Gastroesophageal sphincter (tissue), 4 donors: ENCODE measurements around the gene RNF114. TPM values are rescaled to one million over a fixed set of nuclear protein-coding genes. Genes with fewer than 3 reads are reported as not detected.
"Not testable (repeated sequence)": the region's sequence is repeated elsewhere in the genome, so short reads cannot be mapped to it uniquely, and the experiment has no call there.

ENCODE experiments used
- ATAC-seq: fragments of 150-250 bp; one replicate; pipeline ENCODE4 v1.9.1; 2016; ENCODE audit warnings: mild to moderate bottlenecking, moderate library complexity
- H3K27ac ChIP-seq, 4 donors: fragments of 200-600 bp; sonication (generic) in 3 of 4; 1 replicate in 3 of 4; 2 replicates in 1 of 4; pipeline ENCODE4 v1.5.1; 2016 to 2019
- H3K27me3 ChIP-seq: fragments of 200-600 bp; sonication (generic); one replicate; pipeline ENCODE4 v1.5.1; 2019
- H3K36me3 ChIP-seq, 2 donors: fragments of 200-600 bp; sonication (generic); one replicate each; pipeline ENCODE4 v1.5.1; 2019; ENCODE audit warnings: control low read depth in 1 of 2
- H3K4me1 ChIP-seq, 3 donors: fragments of 200-600 bp; sonication (generic); 1 replicate in 2 of 3; 2 replicates in 1 of 3; pipeline ENCODE4 v1.5.1; 2016 to 2019; ENCODE audit warnings: control low read depth in 2 of 3
- H3K4me3 ChIP-seq, 2 donors: fragments of 200-600 bp; sonication (generic); one replicate each; pipeline ENCODE4 v1.5.1; 2019; ENCODE audit warnings: mild to moderate bottlenecking in 1 of 2, moderate library complexity in 1 of 2
- H3K9me3 ChIP-seq, 3 donors: fragments of 200-600 bp; sonication (generic); one replicate each; pipeline ENCODE4 v1.5.1; 2017 to 2019; ENCODE audit warnings: control low read depth in 2 of 3
- EP300 ChIP-seq: sonication (generic); formaldehyde crosslinking; IDR thresholded peaks from one replicate; pipeline ENCODE4 v1.6.1; 2017; ENCODE audit warnings: antibody characterized with exemption, mild to moderate bottlenecking
- POLR2A ChIP-seq, 2 donors: fragments of 450-650 bp; IDR thresholded peaks; one replicate each; pipeline ENCODE4 v1.6.1; 2017; ENCODE audit warnings: antibody characterized with exemption in 2 of 2, mild to moderate bottlenecking in 2 of 2, moderate library complexity in 1 of 2
- POLR2AphosphoS5 ChIP-seq: sonication (generic); formaldehyde crosslinking; IDR thresholded peaks from one replicate; pipeline ENCODE4 v1.6.1; 2017; ENCODE audit warnings: antibody characterized with exemption
- WGBS, 2 donors: methylation state at CpG; one replicate each; pipeline ENCODE4 v1.1.5; 2018; ENCODE audit warnings: low coverage in 1 of 2; 5-methylcytosine and 5-hydroxymethylcytosine counted together
- total RNA-seq, 4 donors: library from RNA; depleted of rRNA; stranded (reverse); fragments of >200 nt; gene quantifications; one replicate each; pipeline ENCODE4 v1.1.0, GENCODE V29; 2016
- TF ChIP-seq, protein P1 (sequence below), 4 experiments: fragments of 200-600 bp in 2 of 4; fragments of 450-650 bp in 2 of 4; sonication (generic) in 1 of 4; IDR thresholded peaks; one replicate each; pipeline ENCODE4 v1.5.1; 2017 to 2019; ENCODE audit warnings: antibody characterized with exemption in 4 of 4, mild to moderate bottlenecking in 2 of 4, moderate library complexity in 2 of 4

RNF114 gene
- total RNA-seq, 4 donors from 2014 or later: 80.3 to 109 (median 101) TPM

DNA sequence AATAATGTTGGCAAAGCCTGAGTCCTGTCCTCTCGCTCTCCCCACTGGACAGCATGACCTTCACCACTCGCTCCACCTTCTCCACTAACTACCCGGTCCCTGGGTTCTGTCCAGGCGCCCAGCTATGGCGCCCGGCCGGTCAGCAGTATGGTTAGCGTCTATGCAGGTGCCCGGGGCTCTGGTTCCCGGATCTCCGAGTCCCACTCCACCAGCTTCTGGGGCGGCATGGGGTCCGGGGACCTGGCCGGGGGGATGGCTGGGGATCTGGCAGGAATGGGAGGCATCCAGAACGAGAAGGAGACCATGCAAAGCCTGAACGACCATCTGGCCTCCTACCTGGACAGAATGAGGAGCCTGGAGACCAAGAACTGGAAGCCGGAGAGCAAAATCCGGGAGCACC, 20.5 kb downstream of the RNF114 start:
- no peak for ATAC-seq
- no peaks in the 10 kb centered on the region for H3K9me3 ChIP-seq
- no peak overlapping the region for H3K27ac ChIP-seq
- H3K27me3 ChIP-seq: no peaks in the 10 kb centered on the region
- peaks cover 0 to 82% of the 10 kb centered on the region in 2 donors for H3K36me3 ChIP-seq
- H3K4me3 ChIP-seq: no peak overlapping the region
- 91 to 100% methylated on average over 1 to 10 of the region's 18 CpGs for WGBS, 2 donors
- no peaks in the 10 kb centered on the region for H3K4me1 ChIP-seq
- TF ChIP-seq EP300: no peak
- TF ChIP-seq POLR2AphosphoS5: no peak
- TF ChIP-seq, protein P1, sequence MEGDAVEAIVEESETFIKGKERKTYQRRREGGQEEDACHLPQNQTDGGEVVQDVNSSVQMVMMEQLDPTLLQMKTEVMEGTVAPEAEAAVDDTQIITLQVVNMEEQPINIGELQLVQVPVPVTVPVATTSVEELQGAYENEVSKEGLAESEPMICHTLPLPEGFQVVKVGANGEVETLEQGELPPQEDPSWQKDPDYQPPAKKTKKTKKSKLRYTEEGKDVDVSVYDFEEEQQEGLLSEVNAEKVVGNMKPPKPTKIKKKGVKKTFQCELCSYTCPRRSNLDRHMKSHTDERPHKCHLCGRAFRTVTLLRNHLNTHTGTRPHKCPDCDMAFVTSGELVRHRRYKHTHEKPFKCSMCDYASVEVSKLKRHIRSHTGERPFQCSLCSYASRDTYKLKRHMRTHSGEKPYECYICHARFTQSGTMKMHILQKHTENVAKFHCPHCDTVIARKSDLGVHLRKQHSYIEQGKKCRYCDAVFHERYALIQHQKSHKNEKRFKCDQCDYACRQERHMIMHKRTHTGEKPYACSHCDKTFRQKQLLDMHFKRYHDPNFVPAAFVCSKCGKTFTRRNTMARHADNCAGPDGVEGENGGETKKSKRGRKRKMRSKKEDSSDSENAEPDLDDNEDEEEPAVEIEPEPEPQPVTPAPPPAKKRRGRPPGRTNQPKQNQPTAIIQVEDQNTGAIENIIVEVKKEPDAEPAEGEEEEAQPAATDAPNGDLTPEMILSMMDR (IDR thresholded peaks at IDR 0.05): no peak
- no peak for TF ChIP-seq POLR2A (IDR thresholded peaks at IDR 0.05)

DNA sequence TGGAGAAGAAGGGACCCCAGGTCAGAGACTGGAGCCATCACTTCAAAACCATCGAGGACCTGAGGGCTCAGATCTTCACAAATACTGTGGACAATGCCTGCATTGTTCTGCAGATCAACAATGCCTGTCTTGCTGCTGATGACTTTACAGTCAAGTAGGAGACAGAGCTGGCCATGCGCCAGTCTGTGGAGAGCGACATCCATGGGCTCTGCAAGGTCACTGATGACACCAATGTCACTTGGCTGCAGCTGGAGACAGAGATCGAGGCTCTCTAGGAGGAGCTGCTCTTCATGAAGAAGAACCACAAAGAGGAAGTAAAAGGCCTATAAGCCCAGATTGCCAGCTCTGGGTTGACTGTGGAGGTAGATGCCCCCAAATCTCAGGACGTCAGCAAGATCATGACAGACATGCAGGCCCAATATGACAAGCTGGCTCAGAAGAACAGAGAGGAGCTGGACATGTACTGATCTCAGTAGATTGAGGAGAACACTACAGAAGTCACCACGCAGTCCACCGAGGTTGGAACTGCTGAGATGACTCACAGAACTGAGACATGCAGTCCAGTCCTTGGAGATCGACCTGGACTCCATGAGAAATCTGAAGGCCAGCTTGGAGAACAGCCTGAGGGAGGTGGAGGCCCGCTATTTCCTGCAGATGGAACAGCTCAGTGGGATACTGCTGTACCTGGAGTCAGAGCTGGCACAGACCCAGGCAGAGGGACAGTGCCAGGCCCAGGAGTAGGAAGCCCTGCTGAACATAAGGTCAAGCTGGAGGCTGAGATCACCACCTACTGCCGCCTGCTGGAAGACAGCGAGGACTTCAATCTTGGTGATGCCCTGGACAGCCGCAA, 21.1 kb downstream of the RNF114 start:
- not testable (repeated sequence) for H3K4me1 ChIP-seq, H3K4me3 ChIP-seq, H3K27me3 ChIP-seq, H3K27ac ChIP-seq, H3K9me3 ChIP-seq, ATAC-seq
- WGBS, 2 donors: 87 to 96% methylated on average over 3 to 6 of the region's 12 CpGs
- peaks cover 0 to 76% of the 10 kb centered on the region in 2 donors for H3K36me3 ChIP-seq

DNA sequence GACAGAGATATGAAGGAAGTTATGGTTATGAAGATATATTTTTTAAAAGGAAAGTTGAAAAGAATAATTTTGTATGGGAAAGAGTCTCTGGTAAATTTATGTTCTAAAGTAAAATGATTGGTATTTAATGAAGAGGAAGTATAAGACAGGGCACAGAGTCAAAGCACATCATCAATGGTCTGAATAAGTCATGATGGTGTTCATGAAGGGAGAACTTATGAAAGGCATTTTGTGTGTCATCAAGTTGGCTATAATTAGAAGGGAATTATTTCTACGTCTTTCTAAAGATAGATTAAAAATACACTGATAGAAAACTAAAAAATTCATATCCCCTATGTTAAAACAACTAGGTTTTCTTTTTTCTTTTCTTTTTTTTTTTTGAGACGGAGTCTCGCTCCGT, 25.2 kb downstream of the RNF114 start:
- TF ChIP-seq POLR2AphosphoS5 (no peak), EP300 (no peak), POLR2A (IDR thresholded peaks at IDR 0.05) (no peak)
- TF ChIP-seq, protein P1 (IDR thresholded peaks at IDR 0.05): no peak
- no peak overlapping the region for H3K27ac ChIP-seq
- peaks cover 0 to 63% of the 10 kb centered on the region in 2 donors for H3K36me3 ChIP-seq
- no peak for ATAC-seq
- H3K27me3 ChIP-seq: no peaks in the 10 kb centered on the region
- WGBS, 2 donors: 43 to 78% methylated on average over 2 to 4 of the region's 4 CpGs
- no peaks in the 10 kb centered on the region for H3K4me1 ChIP-seq
- no peaks in the 10 kb centered on the region for H3K9me3 ChIP-seq
- H3K4me3 ChIP-seq: no peak overlapping the region

DNA sequence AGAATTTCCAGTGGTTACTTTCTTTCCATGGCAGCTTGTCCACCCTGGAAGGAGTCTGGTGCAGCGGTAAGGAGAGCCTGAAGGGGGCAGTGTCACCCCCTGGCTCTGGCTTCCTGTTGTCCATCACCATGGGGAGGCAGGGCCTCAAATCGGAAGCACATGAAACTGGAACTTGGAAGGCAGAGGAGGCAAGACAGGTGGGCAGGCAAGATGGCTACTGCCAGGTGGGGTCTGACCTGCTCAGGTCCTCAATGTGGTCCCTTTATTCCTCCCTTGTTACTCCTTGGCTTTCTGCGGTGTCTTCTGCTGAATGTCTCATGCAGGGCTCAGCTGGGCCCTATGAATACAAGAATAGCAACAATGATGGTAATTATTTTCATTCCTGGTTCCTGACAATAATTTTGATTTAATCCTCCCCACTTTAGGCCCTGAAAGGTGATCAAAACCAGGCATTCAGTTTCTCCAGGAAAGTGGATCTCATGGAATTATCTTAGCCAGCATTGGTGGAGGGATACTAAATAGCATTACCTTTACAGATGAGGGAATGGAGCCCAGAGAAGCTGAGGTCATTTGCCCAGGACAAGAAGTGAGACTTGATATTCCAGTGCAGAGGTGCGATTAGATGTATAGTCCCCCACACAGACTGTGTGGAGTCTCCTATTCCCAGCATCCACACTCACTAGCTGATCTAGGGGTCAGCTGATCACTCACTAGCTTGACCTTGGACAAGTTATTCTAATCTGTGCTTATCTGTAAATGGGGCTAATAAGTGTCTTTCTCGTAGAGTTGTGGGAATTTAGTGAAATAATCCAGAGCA, 29.0 kb downstream of the RNF114 start:
- Histone ChIP-seq H3K27me3 (no peaks in the 10 kb centered on the region), H3K36me3 (peaks cover 0 to 28% of the 10 kb centered on the region in 2 donors), H3K27ac (no peak overlapping the region), H3K4me1 (no peaks in the 10 kb centered on the region), H3K9me3 (no peaks in the 10 kb centered on the region), H3K4me3 (no peak overlapping the region)
- no peak for ATAC-seq
- TF ChIP-seq POLR2AphosphoS5 (no peak), POLR2A (IDR thresholded peaks at IDR 0.05) (no peak), EP300 (no peak)
- TF ChIP-seq, protein P1 (IDR thresholded peaks at IDR 0.05): peak in 1 of 4 experiments; percentile 35
- WGBS, 2 donors: 82 to 93% methylated on average over 2 of the region's 5 CpGs

DNA sequence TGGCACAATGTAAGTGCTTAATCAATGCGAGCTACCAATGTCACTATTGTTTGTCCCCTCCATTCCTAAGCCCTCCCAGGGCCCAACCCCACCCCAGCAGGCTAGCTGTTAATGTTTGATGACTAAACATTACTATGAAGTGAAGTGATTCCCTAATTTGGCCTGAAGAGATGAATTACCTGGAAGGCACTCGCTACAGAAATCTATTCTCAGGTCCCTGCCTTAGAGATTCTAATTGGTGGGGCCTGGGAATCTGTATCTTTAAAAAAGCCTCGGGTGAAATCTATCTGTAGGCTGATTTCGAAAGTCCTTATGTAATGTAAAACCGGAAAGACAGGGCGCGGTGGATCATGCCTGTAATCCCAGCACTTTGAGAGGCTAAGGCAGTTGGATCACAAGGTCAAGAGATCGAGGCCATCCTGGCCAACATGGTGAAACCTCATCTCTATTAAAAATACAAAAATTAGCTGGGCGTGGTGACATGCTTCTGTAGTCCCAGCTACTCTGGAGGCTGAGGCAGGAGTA, 29.6 kb downstream of the RNF114 start:
- whole genome bisulfite sequencing, 2 donors: 85 to 92% methylated on average over 4 to 8 of the region's 9 CpGs
- Histone ChIP-seq H3K4me3 (no peak overlapping the region), H3K9me3 (no peaks in the 10 kb centered on the region), H3K27me3 (no peaks in the 10 kb centered on the region), H3K4me1 (no peaks in the 10 kb centered on the region), H3K36me3 (peaks cover 0 to 28% of the 10 kb centered on the region in 2 donors), H3K27ac (no peak overlapping the region)
- TF ChIP-seq, protein P1 (IDR thresholded peaks at IDR 0.05): no peak
- TF ChIP-seq POLR2A (IDR thresholded peaks at IDR 0.05) (no peak), POLR2AphosphoS5 (no peak), EP300 (no peak)
- no peak for ATAC-seq
